Measurements from ENCODE around the gene RPA4. TPM values are rescaled to one million over a fixed set of nuclear protein-coding genes. Genes with fewer than 3 reads are reported as not detected.

The RPA4 gene
- total RNA-seq, 3 donors from 2014 or later = 2.3 to 4.6 (median 4.3) TPM

GRCh38 chrX:96861661-96862060 lies 22.0 kb upstream of the RPA4 start:
- TF ChIP-seq POLR2A (IDR thresholded peaks at IDR 0.05) (no peak), CTCF (IDR thresholded peaks at IDR 0.05) (no peak), POLR2AphosphoS5 (IDR thresholded peaks at IDR 0.05) (no peak)
- Histone ChIP-seq H3K36me3 (no peaks in the 10 kb centered on the region), H3K27me3 (peaks cover 0 to 7% of the 10 kb centered on the region in 2 donors), H3K9me3 (no peaks in the 10 kb centered on the region), H3K27ac (no peak overlapping the region), H3K4me1 (no peaks in the 10 kb centered on the region), H3K4me3 (no peak overlapping the region)
- no peak for DNase-seq (ENCODE audit: low spot score in 2 of 2)
- intact Hi-C loops (cut with DNase I; ENCODE audit: low total_unique reads) = no loop called here

- Histone ChIP-seq H3K27me3 (no peaks in the 10 kb centered on the region), H3K4me3 (no peak overlapping the region), H3K36me3 (no peaks in the 10 kb centered on the region), H3K9me3 (no peaks in the 10 kb centered on the region), H3K4me1 (no peaks in the 10 kb centered on the region), H3K27ac (no peak overlapping the region)
- no peak for DNase-seq (ENCODE audit: low spot score in 2 of 2)
- no peak for TF ChIP-seq CTCF (IDR thresholded peaks at IDR 0.05)
- TF ChIP-seq POLR2A (IDR thresholded peaks at IDR 0.05) = no peak
- no peak for TF ChIP-seq POLR2AphosphoS5 (IDR thresholded peaks at IDR 0.05)
- intact Hi-C loops (cut with DNase I; ENCODE audit: low total_unique reads) = no loop called here
These were observed 319 bp downstream of the RPA4 start for GRCh38 chrX:96884027-96884426.

- DNase-seq (ENCODE audit: low spot score in 2 of 2) = no peak
- TF ChIP-seq POLR2A (IDR thresholded peaks at IDR 0.05) (no peak), CTCF (IDR thresholded peaks at IDR 0.05) (no peak), POLR2AphosphoS5 (IDR thresholded peaks at IDR 0.05) (no peak)
- peaks cover 0 to 21% of the 10 kb centered on the region in 2 donors for H3K27me3 ChIP-seq
These were observed 6.0 kb downstream of the RPA4 start for GRCh38 chrX:96889726-96890125.

GRCh38 chrX:96906741-96907140 lies 23.0 kb downstream of the RPA4 start:
- Histone ChIP-seq H3K27me3 (peaks cover 0 to 4% of the 10 kb centered on the region in 2 donors), H3K27ac (no peak overlapping the region)
- TF ChIP-seq POLR2AphosphoS5 (IDR thresholded peaks at IDR 0.05) (no peak), CTCF (IDR thresholded peaks at IDR 0.05) (no peak), POLR2A (IDR thresholded peaks at IDR 0.05) (no peak)

More at GRCh38 chrX:96889726-96890125, 6.0 kb downstream of the RPA4 start:
- H3K9me3 ChIP-seq = no peaks in the 10 kb centered on the region
- H3K4me3 ChIP-seq = no peak overlapping the region
- intact Hi-C loops (cut with DNase I; ENCODE audit: low total_unique reads) = no loop called here
- H3K4me1 ChIP-seq = no peaks in the 10 kb centered on the region
- no peaks in the 10 kb centered on the region for H3K36me3 ChIP-seq
- no peak overlapping the region for H3K27ac ChIP-seq

GRCh38 chrX:96907516-96908272 lies 24.0 kb downstream of the RPA4 start:
- no peak overlapping the region for H3K4me3 ChIP-seq
- no peak for DNase-seq (ENCODE audit: low spot score in 2 of 2)
- no peak for TF ChIP-seq POLR2AphosphoS5 (IDR thresholded peaks at IDR 0.05)
- H3K9me3 ChIP-seq = no peaks in the 10 kb centered on the region
- H3K27me3 ChIP-seq = peaks cover 0 to 4% of the 10 kb centered on the region in 2 donors
- H3K27ac ChIP-seq = no peak overlapping the region
- intact Hi-C loops (cut with DNase I; ENCODE audit: low total_unique reads) = no loop called here
- no peaks in the 10 kb centered on the region for H3K36me3 ChIP-seq
- H3K4me1 ChIP-seq = no peaks in the 10 kb centered on the region

More at GRCh38 chrX:96906741-96907140, 23.0 kb downstream of the RPA4 start:
- intact Hi-C loops (cut with DNase I; ENCODE audit: low total_unique reads) = no loop called here
- no peaks in the 10 kb centered on the region for H3K4me1 ChIP-seq
- DNase-seq (ENCODE audit: low spot score in 2 of 2) = no peak
- H3K36me3 ChIP-seq = no peaks in the 10 kb centered on the region
- H3K9me3 ChIP-seq = no peaks in the 10 kb centered on the region
- H3K4me3 ChIP-seq = no peak overlapping the region

All from breast epithelium (tissue), 4 donors.